ENCODE data around the gene EGFR.
"Not testable (repeated sequence)": the region's sequence is repeated elsewhere in the genome, so short reads cannot be mapped to it uniquely, and the experiment has no call there.

EGFR gene

GRCh38 chr7:55167296-55167695 is 148.5 kb downstream of the EGFR start:
- DNase-seq (ENCODE audit: low read depth, low spot score) = not testable (repeated sequence)

DNA sequence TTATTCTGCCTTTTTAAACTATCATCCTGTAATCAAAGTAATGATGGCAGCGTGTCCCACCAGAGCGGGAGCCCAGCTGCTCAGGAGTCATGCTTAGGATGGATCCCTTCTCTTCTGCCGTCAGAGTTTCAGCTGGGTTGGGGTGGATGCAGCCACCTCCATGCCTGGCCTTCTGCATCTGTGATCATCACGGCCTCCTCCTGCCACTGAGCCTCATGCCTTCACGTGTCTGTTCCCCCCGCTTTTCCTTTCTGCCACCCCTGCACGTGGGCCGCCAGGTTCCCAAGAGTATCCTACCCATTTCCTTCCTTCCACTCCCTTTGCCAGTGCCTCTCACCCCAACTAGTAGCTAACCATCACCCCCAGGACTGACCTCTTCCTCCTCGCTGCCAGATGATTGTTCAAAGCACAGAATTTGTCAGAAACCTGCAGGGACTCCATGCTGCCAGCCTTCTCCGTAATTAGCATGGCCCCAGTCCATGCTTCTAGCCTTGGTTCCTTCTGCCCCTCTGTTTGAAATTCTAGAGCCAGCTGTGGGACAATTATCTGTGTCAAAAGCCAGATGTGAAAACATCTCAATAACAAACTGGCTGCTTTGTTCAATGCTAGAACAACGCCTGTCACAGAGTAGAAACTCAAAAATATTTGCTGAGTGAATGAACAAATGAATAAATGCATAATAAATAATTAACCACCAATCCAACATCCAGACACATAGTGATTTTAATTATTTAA is 151.7 kb downstream of the EGFR start:
- DNase-seq (ENCODE audit: low read depth, low spot score) = no peak

DNA sequence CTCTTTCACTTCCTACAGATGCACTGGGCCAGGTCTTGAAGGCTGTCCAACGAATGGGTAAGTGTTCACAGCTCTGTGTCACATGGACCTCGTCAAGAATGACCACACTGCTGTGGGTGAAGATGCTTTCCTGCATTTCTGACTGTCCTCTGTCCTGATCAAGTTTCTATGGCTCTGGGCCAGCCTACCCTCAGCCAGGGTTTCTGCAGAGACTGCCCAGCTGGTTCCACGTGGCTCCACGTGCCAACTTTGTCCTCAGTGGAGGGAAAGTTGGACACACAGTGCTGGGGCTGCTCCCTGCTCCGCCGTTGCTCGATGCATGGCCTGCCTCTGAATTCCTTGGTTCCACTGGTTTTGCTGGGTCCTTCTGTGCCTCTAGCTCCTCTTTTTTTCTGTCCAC is 152.3 kb downstream of the EGFR start:
- no peak for DNase-seq (ENCODE audit: low read depth, low spot score)

GRCh38 chr7:55172161-55172560 is 153.3 kb downstream of the EGFR start:
- DNase-seq (ENCODE audit: low read depth, low spot score) = no peak

- DNase-seq (ENCODE audit: low read depth, low spot score) = no peak
These were observed 154.2 kb downstream of the EGFR start for GRCh38 chr7:55172881-55173609.

GRCh38 chr7:55173671-55174070 is 154.9 kb downstream of the EGFR start:
- no peak for DNase-seq (ENCODE audit: low read depth, low spot score)

DNA sequence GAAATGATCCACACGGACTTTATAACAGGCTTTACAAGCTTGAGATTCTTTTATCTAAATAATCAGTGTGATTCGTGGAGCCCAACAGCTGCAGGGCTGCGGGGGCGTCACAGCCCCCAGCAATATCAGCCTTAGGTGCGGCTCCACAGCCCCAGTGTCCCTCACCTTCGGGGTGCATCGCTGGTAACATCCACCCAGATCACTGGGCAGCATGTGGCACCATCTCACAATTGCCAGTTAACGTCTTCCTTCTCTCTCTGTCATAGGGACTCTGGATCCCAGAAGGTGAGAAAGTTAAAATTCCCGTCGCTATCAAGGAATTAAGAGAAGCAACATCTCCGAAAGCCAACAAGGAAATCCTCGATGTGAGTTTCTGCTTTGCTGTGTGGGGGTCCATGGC is 155.6 kb downstream of the EGFR start:
- no peak for DNase-seq (ENCODE audit: low read depth, low spot score)

- DNase-seq (ENCODE audit: low read depth, low spot score) = no peak
These were observed 156.0 kb downstream of the EGFR start for GRCh38 chr7:55174856-55175255.

DNA sequence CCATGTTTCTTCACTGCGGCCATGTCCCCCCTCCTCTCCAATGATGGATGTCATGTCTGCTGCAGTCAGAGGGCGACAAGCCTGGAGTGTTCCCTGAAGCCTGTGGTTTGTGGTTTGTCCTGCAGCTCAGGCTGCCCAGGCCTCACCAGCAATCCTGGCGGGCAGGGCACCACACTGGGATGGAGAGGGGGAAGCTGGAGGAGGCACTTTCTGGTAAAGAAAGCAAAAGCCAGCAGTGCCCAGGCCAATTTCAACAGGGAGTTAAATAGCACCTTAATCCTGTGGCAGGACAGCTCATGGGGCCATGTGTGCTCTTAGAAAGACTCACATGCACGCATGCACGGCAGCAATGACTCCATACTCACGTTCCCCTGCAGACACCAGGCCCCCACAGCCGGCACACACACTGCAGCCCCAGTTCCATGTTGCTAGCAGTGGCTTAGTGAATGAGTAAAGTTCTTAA is 158.3 kb downstream of the EGFR start:
- no peak for DNase-seq (ENCODE audit: low read depth, low spot score)

- peak; percentile 99 for DNase-seq (ENCODE audit: low read depth, low spot score)
These were observed 158.9 kb downstream of the EGFR start for GRCh38 chr7:55177589-55178261.

DNA sequence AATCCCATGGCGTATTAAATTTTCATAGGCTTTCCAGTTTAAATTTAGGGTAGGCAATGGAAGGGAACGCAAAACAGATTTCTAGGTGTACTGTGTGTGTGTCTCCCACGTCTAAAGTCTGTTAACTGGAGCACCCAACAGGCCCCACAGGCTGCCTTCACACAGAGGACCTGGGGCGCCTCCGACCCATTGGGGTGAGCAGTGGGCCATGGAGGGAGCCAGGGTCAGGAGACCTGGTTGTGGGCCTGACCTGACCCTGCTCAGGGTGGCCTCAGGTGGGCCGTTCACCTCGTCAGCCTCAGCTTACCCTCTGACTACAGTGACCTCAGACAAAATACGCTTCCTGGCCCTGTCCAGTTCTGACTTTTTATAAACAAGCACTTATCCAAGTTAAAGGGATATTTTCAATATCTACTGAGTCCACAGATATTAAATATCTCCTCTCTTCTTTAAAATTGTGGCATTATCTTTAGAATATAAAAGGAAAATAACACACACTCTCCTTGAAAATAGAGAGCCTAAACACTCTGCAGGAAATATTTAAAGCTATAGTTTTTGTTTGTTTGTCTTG is 159.6 kb downstream of the EGFR start:
- no peak for DNase-seq (ENCODE audit: low read depth, low spot score)

DNA sequence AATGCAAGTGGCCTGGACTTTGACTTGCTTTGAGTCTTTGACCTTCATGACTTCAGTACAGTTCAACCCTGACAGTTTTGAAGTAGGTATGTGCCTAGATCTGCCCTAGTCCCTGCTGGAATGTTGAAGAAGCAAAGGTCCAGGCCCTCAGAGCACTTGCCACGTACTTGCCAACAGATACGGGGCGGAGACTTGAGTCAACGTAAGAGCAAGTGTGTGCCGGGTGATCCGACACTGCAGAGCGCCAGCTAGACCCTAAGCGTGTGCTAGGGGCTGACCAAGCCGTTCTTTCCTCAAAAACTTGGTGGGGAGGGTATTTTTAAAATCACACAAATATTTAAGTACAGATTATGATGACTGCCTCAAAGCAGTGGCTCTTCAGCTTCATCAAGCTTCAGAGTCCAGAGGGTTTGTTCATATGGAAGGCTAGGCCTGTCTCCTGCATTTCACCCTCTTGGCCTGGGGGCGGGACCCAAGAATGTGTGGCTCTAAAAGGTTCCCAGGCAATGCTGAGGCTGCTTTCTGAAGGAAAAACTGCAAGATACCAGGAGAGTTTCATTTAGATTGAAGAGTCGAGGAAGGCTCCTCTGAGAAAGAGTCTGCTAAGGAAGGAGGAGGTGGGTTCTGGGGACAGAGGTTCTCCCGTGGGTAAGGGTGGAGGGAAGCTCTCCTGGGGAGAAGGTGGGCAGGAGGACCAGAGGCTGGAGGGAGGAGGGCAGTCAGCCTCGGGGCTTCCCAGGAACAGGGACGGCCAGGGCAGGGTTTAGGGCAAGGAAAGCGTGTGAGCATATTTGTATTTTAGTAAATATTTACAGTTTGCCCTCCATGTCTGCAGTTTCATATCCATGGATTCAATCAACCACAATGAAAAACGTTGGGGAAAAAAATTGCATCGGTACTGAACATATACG is 160.3 kb downstream of the EGFR start:
- no peak for DNase-seq (ENCODE audit: low read depth, low spot score)

DNA sequence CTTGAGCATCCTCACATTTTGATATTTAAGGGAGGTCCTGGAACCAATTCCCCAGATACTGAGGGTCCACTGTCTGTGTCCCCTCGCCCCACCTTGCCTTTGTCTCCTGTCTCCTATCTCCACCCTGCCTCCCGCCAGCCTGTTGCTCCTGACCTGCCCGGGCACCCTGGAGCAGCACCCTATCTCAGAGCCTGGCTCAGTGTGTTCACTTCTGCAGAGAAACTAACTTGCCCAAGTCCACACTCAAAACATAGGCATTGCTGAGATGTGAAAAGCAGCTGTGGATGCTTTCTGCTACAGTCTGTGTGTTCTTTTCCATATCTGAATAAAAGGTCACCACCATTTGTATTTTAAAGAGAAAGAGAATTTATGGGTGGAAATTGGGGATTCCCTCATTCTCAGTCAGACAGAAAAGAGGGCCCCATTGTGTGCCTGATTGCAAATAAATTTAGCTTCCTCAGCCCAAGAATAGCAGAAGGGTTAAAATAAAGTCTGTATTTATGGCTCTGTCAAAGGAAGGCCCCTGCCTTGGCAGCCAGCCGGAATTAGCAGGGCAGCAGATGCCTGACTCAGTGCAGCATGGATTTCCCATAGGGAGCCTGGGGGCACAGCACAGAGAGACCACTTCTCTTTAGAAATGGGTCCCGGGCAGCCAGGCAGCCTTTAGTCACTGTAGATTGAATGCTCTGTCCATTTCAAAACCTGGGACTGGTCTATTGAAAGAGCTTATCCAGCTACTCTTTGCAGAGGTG is 161.3 kb downstream of the EGFR start:
- DNase-seq (ENCODE audit: low read depth, low spot score) = no peak

DNA sequence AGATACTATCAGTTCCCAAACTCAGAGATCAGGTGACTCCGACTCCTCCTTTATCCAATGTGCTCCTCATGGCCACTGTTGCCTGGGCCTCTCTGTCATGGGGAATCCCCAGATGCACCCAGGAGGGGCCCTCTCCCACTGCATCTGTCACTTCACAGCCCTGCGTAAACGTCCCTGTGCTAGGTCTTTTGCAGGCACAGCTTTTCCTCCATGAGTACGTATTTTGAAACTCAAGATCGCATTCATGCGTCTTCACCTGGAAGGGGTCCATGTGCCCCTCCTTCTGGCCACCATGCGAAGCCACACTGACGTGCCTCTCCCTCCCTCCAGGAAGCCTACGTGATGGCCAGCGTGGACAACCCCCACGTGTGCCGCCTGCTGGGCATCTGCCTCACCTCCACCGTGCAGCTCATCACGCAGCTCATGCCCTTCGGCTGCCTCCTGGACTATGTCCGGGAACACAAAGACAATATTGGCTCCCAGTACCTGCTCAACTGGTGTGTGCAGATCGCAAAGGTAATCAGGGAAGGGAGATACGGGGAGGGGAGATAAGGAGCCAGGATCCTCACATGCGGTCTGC is 162.2 kb downstream of the EGFR start:
- DNase-seq (ENCODE audit: low read depth, low spot score) = no peak

DNA sequence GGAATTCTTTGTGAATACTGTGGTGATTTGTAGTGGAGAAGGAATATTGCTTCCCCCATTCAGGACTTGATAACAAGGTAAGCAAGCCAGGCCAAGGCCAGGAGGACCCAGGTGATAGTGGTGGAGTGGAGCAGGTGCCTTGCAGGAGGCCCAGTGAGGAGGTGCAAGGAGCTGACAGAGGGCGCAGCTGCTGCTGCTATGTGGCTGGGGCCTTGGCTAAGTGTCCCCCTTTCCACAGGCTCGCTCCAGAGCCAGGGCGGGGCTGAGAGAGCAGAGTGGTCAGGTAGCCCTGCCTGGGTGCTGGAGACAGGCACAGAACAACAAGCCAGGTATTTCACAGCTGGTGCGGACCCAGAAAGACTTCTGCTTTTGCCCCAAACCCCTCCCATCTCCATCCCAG is 162.9 kb downstream of the EGFR start:
- no peak for DNase-seq (ENCODE audit: low read depth, low spot score)

GRCh38 chr7:55183897-55184296 is 165.1 kb downstream of the EGFR start:
- DNase-seq (ENCODE audit: low read depth, low spot score) = no peak

DNA sequence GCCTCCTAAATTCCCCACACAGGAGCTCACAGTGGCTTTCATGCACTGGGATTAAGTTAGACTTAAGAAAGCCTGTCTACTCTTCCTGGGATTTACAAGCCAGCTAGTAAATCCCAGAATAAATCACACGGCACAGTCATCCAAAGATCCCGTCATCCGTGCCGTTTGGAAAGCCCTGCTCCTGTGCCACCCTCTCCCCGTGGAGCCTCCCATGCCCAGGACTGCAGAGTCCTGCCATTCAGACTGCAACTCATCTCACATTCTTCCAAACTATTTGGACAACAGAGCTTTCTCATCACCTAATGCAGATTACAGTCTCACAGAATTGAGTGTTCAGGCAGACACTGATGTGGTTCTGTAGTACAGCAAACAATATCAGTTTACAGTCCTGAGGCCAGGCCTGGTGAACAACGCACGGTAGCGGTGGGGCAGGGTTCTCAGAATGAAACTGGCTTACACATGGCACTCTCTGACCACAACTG is 166.5 kb downstream of the EGFR start:
- no peak for DNase-seq (ENCODE audit: low read depth, low spot score)

DNA sequence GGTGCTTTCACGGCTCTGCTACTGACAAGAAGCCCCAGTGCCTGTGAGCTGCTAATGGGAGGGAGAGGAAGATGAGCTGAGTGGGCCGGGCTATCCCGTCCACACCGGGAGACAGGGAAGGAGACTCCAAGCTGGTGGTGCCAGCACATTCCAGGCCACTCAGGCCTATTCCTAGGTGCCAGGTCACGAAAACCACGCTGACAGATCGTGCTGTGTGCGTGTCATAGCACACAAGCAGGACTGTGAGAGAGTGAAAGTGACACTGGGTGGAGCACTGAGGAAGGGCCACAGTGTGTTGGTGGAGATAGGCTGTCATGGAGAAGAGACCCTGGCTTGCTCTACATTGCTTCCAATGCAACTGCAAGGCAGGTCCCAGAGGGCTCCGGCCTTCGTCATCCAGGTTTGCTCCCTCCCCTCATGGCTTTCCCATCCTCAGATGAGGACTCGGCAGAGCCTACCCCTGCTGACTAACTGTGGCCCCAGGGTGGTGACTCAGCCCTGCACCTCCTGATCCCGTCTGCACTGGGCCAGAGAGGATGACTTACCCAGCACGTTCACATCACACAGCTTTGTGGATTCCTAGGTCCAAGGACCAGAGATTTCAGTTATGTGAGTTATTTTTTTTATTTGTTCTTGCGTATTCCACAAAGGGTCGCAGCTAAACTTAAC is 167.3 kb downstream of the EGFR start:
- peak; percentile 82 for DNase-seq (ENCODE audit: low read depth, low spot score)

DNA sequence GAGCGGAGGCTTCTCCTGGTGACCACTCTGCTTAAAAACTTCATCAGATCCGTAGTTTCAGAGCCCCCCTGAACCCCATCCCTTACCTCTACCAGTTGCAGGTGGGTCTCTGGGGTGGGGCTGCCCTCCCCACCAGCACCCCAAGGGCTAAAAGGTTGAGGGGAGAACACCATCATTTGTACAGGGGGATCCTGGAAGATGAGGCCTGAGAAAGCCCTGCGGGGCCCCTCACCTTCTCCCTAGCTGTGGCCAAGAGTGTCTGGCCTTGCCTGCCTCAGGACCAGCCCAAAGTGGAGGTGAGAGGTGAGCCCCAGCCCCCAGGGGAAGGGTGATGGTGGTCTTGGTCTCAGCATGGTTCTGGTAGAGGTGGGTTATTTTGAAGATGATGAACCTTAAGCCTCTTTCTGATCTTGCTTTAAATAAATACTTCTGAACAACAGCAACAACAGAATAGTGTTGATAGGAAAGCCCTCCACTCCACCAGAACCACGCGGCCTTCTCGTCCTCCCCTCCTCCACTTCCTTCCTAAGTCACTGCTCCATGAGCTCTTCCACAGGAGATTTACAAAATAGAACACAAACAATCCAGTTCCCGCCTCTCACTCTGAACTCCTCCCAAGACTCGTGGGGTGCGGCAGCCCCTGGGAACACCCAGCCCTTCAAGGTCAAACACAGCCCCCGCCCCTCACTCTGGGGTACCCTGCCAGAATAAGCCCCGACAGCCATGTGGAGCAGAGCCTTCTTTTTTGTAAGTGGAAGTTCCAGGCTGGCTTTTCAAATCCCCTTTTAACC is 169.1 kb downstream of the EGFR start:
- DNase-seq (ENCODE audit: low read depth, low spot score) = no peak
